Liver (tissue), 3 donors: ENCODE measurements around the gene CLIP2.

Experiments
- ATF3 ChIP-seq: IDR thresholded peaks from 2 replicates; pipeline ENCODE4 v1.6.1; 2016; ENCODE audit warnings: antibody characterized with exemption
- CTCF ChIP-seq: fragments of 150-350 bp; IDR thresholded peaks from 2 replicates; pipeline ENCODE4 v1.5.1; 2017; ENCODE audit warnings: improper control_type of control experiment, low read depth, low read length; ENCODE audit not compliant: missing input control
- EGR1 ChIP-seq, 2 donors: IDR thresholded peaks; 2 replicates each; pipeline ENCODE4 v1.6.1; 2016 to 2018; ENCODE audit warnings: antibody characterized with exemption in 2 of 2, low read depth in 2 of 2
- FOXA1 ChIP-seq: IDR thresholded peaks from 2 replicates; pipeline ENCODE4 v1.6.1; 2016; ENCODE audit warnings: antibody characterized with exemption
- GABPA ChIP-seq, 2 donors: IDR thresholded peaks in 1 of 2; conservative IDR thresholded peaks in 1 of 2; 2 replicates each; pipeline ENCODE4 v1.6.1; 2016; ENCODE audit warnings: antibody characterized with exemption in 2 of 2, mild to moderate bottlenecking in 1 of 2, moderate library complexity in 1 of 2
- HNF4A ChIP-seq, 2 donors: conservative IDR thresholded peaks; 2 replicates each; pipeline ENCODE4 v1.6.1; 2016; ENCODE audit warnings: antibody characterized with exemption in 2 of 2, mild to moderate bottlenecking in 2 of 2
- JUND ChIP-seq, 2 donors: IDR thresholded peaks; 2 replicates each; pipeline ENCODE4 v1.6.1; 2016; ENCODE audit warnings: antibody characterized with exemption in 2 of 2
- MAX ChIP-seq: IDR thresholded peaks from 2 replicates; pipeline ENCODE4 v1.6.1; 2016; ENCODE audit warnings: antibody characterized with exemption
- RAD21 ChIP-seq, 2 donors: IDR thresholded peaks; 2 replicates each; pipeline ENCODE4 v1.6.1; 2016; ENCODE audit warnings: antibody characterized with exemption in 2 of 2, mild to moderate bottlenecking in 2 of 2
- REST ChIP-seq: IDR thresholded peaks from 2 replicates; pipeline ENCODE4 v1.6.1; 2016; ENCODE audit warnings: antibody characterized with exemption, mild to moderate bottlenecking
- RXRA ChIP-seq, 2 donors: IDR thresholded peaks; 2 replicates each; pipeline ENCODE4 v1.6.1; 2017 to 2018; ENCODE audit warnings: antibody characterized with exemption in 2 of 2, mild to moderate bottlenecking in 1 of 2
- SP1 ChIP-seq: IDR thresholded peaks from 2 replicates; pipeline ENCODE4 v1.6.1; 2018; ENCODE audit warnings: antibody characterized with exemption, mild to moderate bottlenecking
- YY1 ChIP-seq: IDR thresholded peaks from 2 replicates; pipeline ENCODE4 v1.6.1; 2016; ENCODE audit warnings: antibody characterized with exemption, mild to moderate bottlenecking
- ZBTB33 ChIP-seq: IDR thresholded peaks from 2 replicates; pipeline ENCODE4 v1.6.1; 2016; ENCODE audit warnings: antibody characterized with exemption
- donor health status: healthy.
- donor health status: healthy.

GRCh38 chr7:74428023-74428422, 138.8 kb downstream of the CLIP2 start:
- TF ChIP-seq CTCF (no peak), MAX (no peak), GABPA (IDR thresholded peaks at IDR 0.05 in 1 of 2, conservative IDR thresholded peaks at IDR 0.05 in 1 of 2) (no peak), HNF4A (conservative IDR thresholded peaks at IDR 0.05) (no peak), JUND (IDR thresholded peaks at IDR 0.05) (no peak), ZBTB33 (no peak), EGR1 (IDR thresholded peaks at IDR 0.05; ENCODE audit: low read depth in 2 of 2) (no peak), REST (no peak), RAD21 (IDR thresholded peaks at IDR 0.05) (no peak), ATF3 (no peak), YY1 (no peak), RXRA (IDR thresholded peaks at IDR 0.05) (no peak), FOXA1 (no peak), SP1 (no peak)
